IPS-15b (cell line): ENCODE measurements around the gene LRP8.
"Not testable (repeated sequence)": the region's sequence is repeated elsewhere in the genome, so short reads cannot be mapped to it uniquely, and the experiment has no call there.

ENCODE experiments used
- H3K27me3 ChIP-seq: one replicate; pipeline ENCODE4 v1.6.1; 2013; ENCODE audit warnings: low read length; ENCODE audit not compliant: control insufficient read depth, insufficient read depth
- H3K36me3 ChIP-seq: one replicate; pipeline ENCODE4 v1.6.1; 2013; ENCODE audit warnings: low read length; ENCODE audit not compliant: control insufficient read depth, insufficient read depth
- H3K4me1 ChIP-seq: one replicate; pipeline ENCODE4 v1.6.1; 2013; ENCODE audit warnings: mild to moderate bottlenecking, low read length; ENCODE audit not compliant: control insufficient read depth, insufficient read depth
- H3K4me3 ChIP-seq: one replicate; pipeline ENCODE4 v1.5.1; 2013; ENCODE audit warnings: low read depth, low read length
- H3K9ac ChIP-seq: one replicate; pipeline ENCODE4 v1.6.1; 2013; ENCODE audit warnings: low read depth, mild to moderate bottlenecking, low read length
- H3K9me3 ChIP-seq: one replicate; pipeline ENCODE4 v1.6.1; 2013; ENCODE audit warnings: mild to moderate bottlenecking, low read length; ENCODE audit not compliant: control insufficient read depth, insufficient read depth

LRP8 gene

GRCh38 chr1:53206083-53206685, 121.7 kb downstream of the LRP8 start:
- peaks cover 14% of the 10 kb centered on the region for H3K9me3 ChIP-seq
- H3K36me3 ChIP-seq = peaks cover 24% of the 10 kb centered on the region
- H3K4me1 ChIP-seq, H3K27me3 ChIP-seq, H3K4me3 ChIP-seq, H3K9ac ChIP-seq: not testable (repeated sequence)

- not testable (repeated sequence) for H3K27me3 ChIP-seq, H3K4me3 ChIP-seq, H3K9ac ChIP-seq, H3K4me1 ChIP-seq
- H3K9me3 ChIP-seq = peaks cover 14% of the 10 kb centered on the region
- H3K36me3 ChIP-seq = peaks cover 24% of the 10 kb centered on the region
Observed at GRCh38 chr1:53205496-53205895, 122.4 kb downstream of the LRP8 start.

DNA sequence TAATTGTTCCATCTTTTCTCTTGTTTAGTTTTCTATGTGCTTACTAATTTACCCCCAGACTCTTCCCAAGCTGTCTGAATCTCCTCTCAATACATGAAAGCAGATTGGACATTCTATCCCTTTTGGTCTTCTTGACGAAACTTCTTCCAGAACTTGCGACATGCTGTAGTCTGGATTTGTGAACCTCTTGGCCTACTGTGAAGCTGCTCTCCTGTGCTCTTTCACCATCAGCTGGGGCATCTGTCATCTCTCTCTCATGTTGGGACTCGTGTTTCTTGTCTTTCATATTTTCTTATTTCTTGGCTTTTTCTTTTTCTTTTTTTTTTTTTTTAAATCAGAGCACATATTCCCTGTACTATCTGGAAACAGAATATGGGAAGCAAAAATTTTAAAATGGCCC, 124.4 kb downstream of the LRP8 start:
- Histone ChIP-seq H3K4me1 (no peaks in the 10 kb centered on the region), H3K4me3 (no peak overlapping the region), H3K9me3 (peaks cover 14% of the 10 kb centered on the region), H3K27me3 (no peaks in the 10 kb centered on the region), H3K36me3 (peaks cover 17% of the 10 kb centered on the region), H3K9ac (no peak overlapping the region)

- Histone ChIP-seq H3K4me1 (peaks cover 13% of the 10 kb centered on the region), H3K4me3 (no peak overlapping the region), H3K9ac (no peak overlapping the region), H3K27me3 (peaks cover 13% of the 10 kb centered on the region), H3K9me3 (no peaks in the 10 kb centered on the region), H3K36me3 (peaks cover 6% of the 10 kb centered on the region)
Observed at GRCh38 chr1:53198241-53198651, 129.6 kb downstream of the LRP8 start.

- Histone ChIP-seq H3K9me3 (no peaks in the 10 kb centered on the region), H3K36me3 (peaks cover 4% of the 10 kb centered on the region), H3K4me3 (peak overlapping the region; percentile 92), H3K27me3 (peaks cover 14% of the 10 kb centered on the region), H3K9ac (peak overlapping the region; percentile 82), H3K4me1 (peaks cover 13% of the 10 kb centered on the region)
Observed at GRCh38 chr1:53197291-53198200, 130.3 kb downstream of the LRP8 start.

DNA sequence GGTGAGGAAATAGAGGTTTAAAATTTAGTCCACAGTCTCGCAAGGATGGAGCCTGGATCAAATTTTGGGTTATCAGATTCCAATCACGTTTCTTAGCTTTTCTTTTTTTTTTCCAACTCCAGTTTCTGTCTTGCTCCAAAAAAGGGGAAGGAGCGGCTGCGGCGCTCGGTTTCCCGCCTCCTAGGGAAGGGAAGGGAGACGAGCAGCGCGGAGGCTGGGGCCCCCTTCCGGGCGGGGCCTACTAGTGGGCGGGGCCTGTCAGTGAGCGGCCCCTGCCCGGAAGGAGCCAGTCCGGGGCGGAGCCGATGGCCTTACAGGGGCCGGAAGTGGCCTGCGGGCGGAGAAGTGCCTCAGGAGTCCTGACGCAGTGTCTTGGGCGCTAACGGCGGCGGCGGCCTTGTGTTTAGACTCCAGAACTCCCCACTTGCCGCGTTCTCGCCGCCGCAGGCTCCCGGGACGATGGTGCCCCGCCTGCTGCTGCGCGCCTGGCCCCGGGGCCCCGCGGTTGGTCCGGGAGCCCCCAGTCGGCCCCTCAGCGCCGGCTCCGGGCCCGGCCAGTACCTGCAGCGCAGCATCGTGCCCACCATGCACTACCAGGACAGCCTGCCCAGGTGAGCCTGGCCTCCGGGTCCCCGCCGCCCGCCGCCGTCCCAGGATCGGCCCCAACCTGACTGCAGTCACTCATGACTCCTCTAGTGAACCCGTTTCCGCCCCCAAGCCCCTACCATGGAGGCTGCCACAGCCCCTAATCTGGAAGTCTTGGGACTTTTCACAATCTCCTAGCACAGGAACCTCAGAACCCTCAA, 131.2 kb downstream of the LRP8 start, which contains the start of gene CPT2:
TSS of gene CPT2 (plus strand) at position 340 of the 806 bp plus-strand sequence. CDS start at position 460, 120 bp downstream.
- peaks cover 13% of the 10 kb centered on the region for H3K4me1 ChIP-seq
- no peaks in the 10 kb centered on the region for H3K36me3 ChIP-seq
- peak within 1 kb of the TSS; percentile 92 for H3K4me3 ChIP-seq
- no peaks in the 10 kb centered on the region for H3K9me3 ChIP-seq
- H3K9ac ChIP-seq = peak within 1 kb of the TSS; percentile 82
- H3K27me3 ChIP-seq = peaks cover 14% of the 10 kb centered on the region

DNA sequence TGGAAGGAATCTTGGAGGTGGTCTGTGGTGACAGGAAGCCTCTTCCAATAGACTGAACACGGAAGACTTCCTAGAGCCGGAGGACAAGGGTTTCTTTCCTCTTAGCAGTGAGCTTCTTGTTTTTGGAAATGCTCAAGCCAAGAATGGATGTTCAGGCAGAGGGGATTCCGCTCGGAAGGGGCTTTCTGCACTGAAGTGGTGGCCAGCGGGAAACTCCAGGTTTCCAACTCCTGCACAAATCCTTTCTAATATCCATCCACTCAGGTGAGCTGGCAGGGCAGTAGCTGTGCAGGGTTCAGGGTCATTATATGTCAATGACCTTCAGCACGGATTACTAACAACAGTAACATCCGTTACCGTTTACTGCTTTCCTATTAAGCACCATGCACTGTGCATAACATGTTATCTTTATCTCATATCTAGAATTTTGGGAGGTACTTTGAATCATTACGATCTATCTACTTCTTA, 131.8 kb downstream of the LRP8 start:
- Histone ChIP-seq H3K36me3 (no peaks in the 10 kb centered on the region), H3K4me1 (peaks cover 13% of the 10 kb centered on the region), H3K9ac (no peak overlapping the region), H3K9me3 (no peaks in the 10 kb centered on the region), H3K27me3 (peaks cover 14% of the 10 kb centered on the region), H3K4me3 (peak overlapping the region; percentile 44)

DNA sequence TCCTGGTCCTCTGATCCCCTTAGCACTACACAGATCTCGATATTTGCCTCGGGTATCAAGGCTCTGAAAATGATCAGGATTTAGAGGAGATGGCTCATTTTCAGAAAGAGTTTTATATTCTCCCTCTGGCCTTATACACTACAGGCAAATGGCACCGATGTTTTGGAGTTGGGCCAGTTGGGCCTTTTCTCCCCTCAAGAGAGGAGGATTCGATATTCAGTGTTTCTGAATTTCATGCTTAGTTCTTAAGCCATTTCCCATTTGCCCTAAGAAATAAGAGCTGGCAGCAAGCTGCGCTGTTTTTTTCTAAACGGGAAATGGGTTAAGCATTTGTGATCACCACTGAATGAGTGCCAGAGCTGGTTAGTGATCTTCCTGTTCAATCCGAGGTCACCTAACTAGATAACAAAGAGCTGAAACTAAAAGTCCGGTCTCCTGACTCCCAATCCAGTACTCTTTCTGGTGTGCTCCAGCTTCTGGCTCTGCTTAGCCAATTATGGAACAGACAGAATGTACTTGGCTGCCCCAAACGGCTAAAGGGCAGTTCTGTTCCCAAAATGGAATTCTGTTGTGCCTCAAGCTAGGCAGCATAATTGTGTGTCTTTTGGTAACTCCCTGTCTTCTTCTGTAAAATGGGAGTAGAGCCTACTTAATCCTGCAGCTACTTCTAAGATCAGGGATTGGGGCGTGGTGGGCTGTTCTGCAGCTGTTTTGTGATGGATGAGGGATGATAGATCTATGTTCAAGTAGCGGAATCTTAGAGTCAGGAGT, 132.4 kb downstream of the LRP8 start:
- Histone ChIP-seq H3K36me3 (no peaks in the 10 kb centered on the region), H3K9me3 (no peaks in the 10 kb centered on the region), H3K9ac (no peak overlapping the region), H3K27me3 (peaks cover 14% of the 10 kb centered on the region), H3K4me3 (no peak overlapping the region), H3K4me1 (peaks cover 13% of the 10 kb centered on the region)
